Mesenchymal stem cell (in vitro differentiated cells and primary cell): ENCODE data around the gene NAT14.
A peak's percentile ranks its signal among the peaks of the same experiment; 100 is the strongest.

Source experiments
- DNase-seq: peaks from one replicate; pipeline ENCODE4 v3.0.0-alpha.2; 2013
- H2AFZ ChIP-seq: one replicate; pipeline ENCODE4 v1.6.1; 2013; ENCODE audit warnings: low read depth, mild to moderate bottlenecking, control low read depth, inconsistent platforms, low read length, moderate library complexity
- H2AK5ac ChIP-seq: 2 replicates; pipeline ENCODE4 v1.6.1; 2013; ENCODE audit warnings: low read length, moderate library complexity, mild to moderate bottlenecking, inconsistent platforms; ENCODE audit not compliant: severe bottlenecking
- H2BK120ac ChIP-seq: one replicate; pipeline ENCODE4 v1.6.1; 2013; ENCODE audit warnings: low read depth, mild to moderate bottlenecking, inconsistent platforms, low read length, moderate library complexity
- H2BK12ac ChIP-seq, 2 experiments: one replicate each; pipeline ENCODE4 v1.6.1; 2013; ENCODE audit warnings: inconsistent platforms in 2 of 2, low read length in 2 of 2, mild to moderate bottlenecking in 2 of 2, moderate library complexity in 2 of 2, control low read depth in 1 of 2
- H2BK15ac ChIP-seq: one replicate; pipeline ENCODE4 v1.6.1; 2013; ENCODE audit warnings: mild to moderate bottlenecking, low read depth, inconsistent platforms; ENCODE audit not compliant: poor library complexity, severe bottlenecking
- H2BK5ac ChIP-seq: 2 replicates; pipeline ENCODE4 v1.6.1; 2013; ENCODE audit warnings: low read depth, mild to moderate bottlenecking, low read length, control low read depth, inconsistent platforms; ENCODE audit not compliant: poor library complexity, severe bottlenecking
- H3K14ac ChIP-seq, 2 experiments: one replicate each; pipeline ENCODE4 v1.6.1; 2013; ENCODE audit warnings: inconsistent platforms in 2 of 2, low read length in 2 of 2, control low read depth in 1 of 2, mild to moderate bottlenecking in 1 of 2, moderate library complexity in 1 of 2
- H3K18ac ChIP-seq, 2 experiments: one replicate each; pipeline ENCODE4 v1.6.1; 2013; ENCODE audit warnings: inconsistent platforms in 2 of 2, low read length in 2 of 2, control low read depth in 1 of 2, low read depth in 1 of 2, mild to moderate bottlenecking in 1 of 2
- H3K23ac ChIP-seq, 2 experiments: one replicate each; pipeline ENCODE4 v1.6.1; 2013; ENCODE audit warnings: inconsistent platforms in 2 of 2, low read length in 2 of 2, mild to moderate bottlenecking in 2 of 2, moderate library complexity in 2 of 2, control low read depth in 1 of 2
- H3K27ac ChIP-seq: 2 replicates; pipeline ENCODE4 v1.5.1; 2013; ENCODE audit warnings: mild to moderate bottlenecking, moderate library complexity, low read length, control low read depth, inconsistent platforms; ENCODE audit not compliant: poor library complexity, severe bottlenecking
- H3K27me3 ChIP-seq, 2 experiments: 2 replicates each; pipeline versions ENCODE4 v1.6.1 to v1.7.0; 2013; ENCODE audit warnings: low read length in 2 of 2, mild to moderate bottlenecking in 2 of 2, moderate library complexity in 2 of 2, control low read depth in 1 of 2, inconsistent platforms in 1 of 2; ENCODE audit not compliant: control insufficient read depth in 1 of 2, insufficient read depth in 1 of 2
- H3K36me3 ChIP-seq, 2 experiments: 2 replicates each; pipeline versions ENCODE4 v1.6.1 to v1.7.0; 2013; ENCODE audit warnings: low read length in 2 of 2, control low read depth in 1 of 2, inconsistent platforms in 1 of 2, low read depth in 1 of 2, mild to moderate bottlenecking in 1 of 2; ENCODE audit not compliant: insufficient read depth in 2 of 2, control insufficient read depth in 1 of 2
- H3K4ac ChIP-seq, 2 experiments: one replicate each; pipeline ENCODE4 v1.6.1; 2013; ENCODE audit warnings: inconsistent platforms in 2 of 2, low read length in 2 of 2, mild to moderate bottlenecking in 2 of 2, moderate library complexity in 2 of 2, control low read depth in 1 of 2, low read depth in 1 of 2
- H3K4me1 ChIP-seq: 2 replicates; pipeline ENCODE4 v1.6.1; 2013; ENCODE audit warnings: low read depth, low read length, control low read depth; ENCODE audit not compliant: control insufficient read depth, insufficient read depth
- H3K4me2 ChIP-seq: 2 replicates; pipeline ENCODE4 v1.6.1; 2013; ENCODE audit warnings: low read length, mild to moderate bottlenecking, inconsistent platforms; ENCODE audit not compliant: poor library complexity, severe bottlenecking
- H3K4me3 ChIP-seq, 2 experiments: 2 replicates each; pipeline versions ENCODE4 v1.5.1 to v1.7.0; 2013; ENCODE audit warnings: low read length in 2 of 2, mild to moderate bottlenecking in 2 of 2, control low read depth in 1 of 2, low read depth in 1 of 2; ENCODE audit not compliant: insufficient read depth in 1 of 2
- H3K79me1 ChIP-seq: replicated peaks from 2 replicates; pipeline ENCODE4 v1.6.1; 2013; ENCODE audit warnings: mild to moderate bottlenecking, control low read depth, low read length, inconsistent platforms; ENCODE audit not compliant: poor library complexity, severe bottlenecking
- H3K9ac ChIP-seq: 2 replicates; pipeline ENCODE4 v1.7.0; 2013; ENCODE audit warnings: mild to moderate bottlenecking, low read length, moderate library complexity
- H3K9me3 ChIP-seq: 2 replicates; pipeline ENCODE4 v1.7.0; 2013; ENCODE audit warnings: mild to moderate bottlenecking, low read length; ENCODE audit not compliant: control insufficient read depth
- H4K8ac ChIP-seq: one replicate; pipeline ENCODE4 v1.6.1; 2013; ENCODE audit warnings: inconsistent platforms, mild to moderate bottlenecking, low read length, moderate library complexity
- H4K91ac ChIP-seq: one replicate; pipeline ENCODE4 v1.6.1; 2013; ENCODE audit warnings: mild to moderate bottlenecking, low read length, inconsistent platforms
- WGBS: methylation state at CpG from one replicate; pipeline ENCODE4 v1.1.7; 2013; ENCODE audit warnings: mixed read lengths; 5-methylcytosine and 5-hydroxymethylcytosine counted together

Gene NAT14

GRCh38 chr19:55451965-55452748, 32.8 kb upstream of the NAT14 start:
- Histone ChIP-seq H4K8ac (no peak overlapping the region), H3K14ac (no peak overlapping the region), H3K79me1 (peaks cover 15% of the 10 kb centered on the region), H3K9me3 (no peaks in the 10 kb centered on the region), H2BK120ac (no peak overlapping the region), H2BK12ac (no peak overlapping the region), H3K23ac (no peak overlapping the region), H3K36me3 (peaks cover 11 to 39% of the 10 kb centered on the region in 2 experiments), H3K27ac (no peak overlapping the region), H2AK5ac (no peak overlapping the region), H2BK5ac (no peak overlapping the region), H3K18ac (no peak overlapping the region), H3K4me3 (no peak overlapping the region), H2AFZ (no peak overlapping the region), H3K4me1 (peaks cover 30% of the 10 kb centered on the region), H3K4ac (no peak overlapping the region), H2BK15ac (no peak overlapping the region), H3K27me3 (peaks cover 38 to 43% of the 10 kb centered on the region in 2 experiments), H4K91ac (no peak overlapping the region), H3K4me2 (no peak overlapping the region), H3K9ac (no peak overlapping the region)
- DNase-seq, result no peak
- WGBS, result 7% methylated on average over 48 of the region's 57 CpGs

GRCh38 chr19:55452749-55453346, 32.1 kb upstream of the NAT14 start:
- H2BK15ac ChIP-seq, result no peak overlapping the region
- peaks cover 15% of the 10 kb centered on the region for H3K79me1 ChIP-seq
- no peak overlapping the region for H2BK12ac ChIP-seq
- H3K4me1 ChIP-seq, result peaks cover 27% of the 10 kb centered on the region
- H3K23ac ChIP-seq, result peak overlapping the region in 1 of 2 experiments; percentile 25
- H2BK5ac ChIP-seq, result no peak overlapping the region
- H3K36me3 ChIP-seq, result peaks cover 11 to 39% of the 10 kb centered on the region in 2 experiments
- peak; percentile 70 for DNase-seq
- no peak overlapping the region for H2BK120ac ChIP-seq
- peaks cover 31 to 38% of the 10 kb centered on the region in 2 experiments for H3K27me3 ChIP-seq
- WGBS, result 8% methylated on average over 25 of the region's 34 CpGs
- no peak overlapping the region for H4K91ac ChIP-seq
- H3K18ac ChIP-seq, result no peak overlapping the region
- no peak overlapping the region for H2AFZ ChIP-seq
- no peak overlapping the region for H2AK5ac ChIP-seq
- no peak overlapping the region for H3K4me3 ChIP-seq
- no peak overlapping the region for H4K8ac ChIP-seq
- H3K27ac ChIP-seq, result no peak overlapping the region
- H3K14ac ChIP-seq, result no peak overlapping the region
- H3K4ac ChIP-seq, result no peak overlapping the region
- H3K9ac ChIP-seq, result no peak overlapping the region
- H3K9me3 ChIP-seq, result no peaks in the 10 kb centered on the region
- no peak overlapping the region for H3K4me2 ChIP-seq

GRCh38 chr19:55453511-55454260, 31.3 kb upstream of the NAT14 start:
- Histone ChIP-seq H3K9ac (no peak overlapping the region), H3K79me1 (peaks cover 16% of the 10 kb centered on the region), H3K27me3 (peaks cover 28 to 30% of the 10 kb centered on the region in 2 experiments), H2BK120ac (no peak overlapping the region), H3K9me3 (no peaks in the 10 kb centered on the region), H3K23ac (no peak overlapping the region), H2AFZ (no peak overlapping the region), H3K4me1 (peaks cover 25% of the 10 kb centered on the region), H2AK5ac (no peak overlapping the region), H3K4me3 (no peak overlapping the region), H3K14ac (no peak overlapping the region), H4K91ac (no peak overlapping the region), H3K36me3 (peaks cover 11 to 39% of the 10 kb centered on the region in 2 experiments), H3K4ac (no peak overlapping the region), H3K27ac (no peak overlapping the region), H2BK15ac (no peak overlapping the region), H3K4me2 (no peak overlapping the region), H2BK12ac (no peak overlapping the region), H2BK5ac (no peak overlapping the region), H3K18ac (no peak overlapping the region), H4K8ac (no peak overlapping the region)
- WGBS, result 90% methylated on average over 12 of the region's 12 CpGs
- DNase-seq, result no peak

- H2BK15ac ChIP-seq, result no peak overlapping the region
- H3K4ac ChIP-seq, result no peak overlapping the region
- no peak overlapping the region for H2BK120ac ChIP-seq
- no peak overlapping the region for H4K91ac ChIP-seq
- H3K18ac ChIP-seq, result no peak overlapping the region
- H3K14ac ChIP-seq, result no peak overlapping the region
- peaks cover 18 to 21% of the 10 kb centered on the region in 2 experiments for H3K27me3 ChIP-seq
- H3K4me3 ChIP-seq, result no peak overlapping the region
- no peaks in the 10 kb centered on the region for H3K9me3 ChIP-seq
- no peak overlapping the region for H2AFZ ChIP-seq
- peaks cover 17% of the 10 kb centered on the region for H3K79me1 ChIP-seq
- no peak overlapping the region for H4K8ac ChIP-seq
- H3K9ac ChIP-seq, result no peak overlapping the region
- no peak overlapping the region for H2BK5ac ChIP-seq
- peaks cover 26% of the 10 kb centered on the region for H3K4me1 ChIP-seq
- H3K4me2 ChIP-seq, result no peak overlapping the region
- H2BK12ac ChIP-seq, result no peak overlapping the region
- DNase-seq, result peak; percentile 48
- H3K27ac ChIP-seq, result no peak overlapping the region
- WGBS, result 63% methylated on average over 14 of the region's 14 CpGs
- no peak overlapping the region for H2AK5ac ChIP-seq
- H3K23ac ChIP-seq, result no peak overlapping the region
- peaks cover 11 to 39% of the 10 kb centered on the region in 2 experiments for H3K36me3 ChIP-seq
Measured at GRCh38 chr19:55454787-55455243, 30.2 kb upstream of the NAT14 start.
